ENCODE results near the gene PHLDB3.
"Not testable (repeated sequence)": the region's sequence is repeated elsewhere in the genome, so short reads cannot be mapped to it uniquely, and the experiment has no call there.

The PHLDB3 gene

GRCh38 chr19:43504426-43505185, at the start of gene PHLDB3:
Gene PHLDB3, minus strand, starts transcription at chr19:43504746. Its CDS starts 628 bp downstream, at chr19:43504118.
- peak within 1 kb of the TSS; percentile 43 for H3K4me3 ChIP-seq (ENCODE audit: low read length)
- H3K27me3 ChIP-seq (ENCODE audit: control insufficient read depth, insufficient read depth, low read length) = no peaks in the 10 kb centered on the region
- H3K4me1 ChIP-seq (ENCODE audit: control insufficient read depth, insufficient read depth, low read length) = no peaks in the 10 kb centered on the region
- H3K9me3 ChIP-seq (ENCODE audit: control insufficient read depth, low read length) = no peaks in the 10 kb centered on the region
- H3K36me3 ChIP-seq (ENCODE audit: control insufficient read depth, insufficient read depth, low read length) = no peaks in the 10 kb centered on the region
- H3K9ac ChIP-seq (ENCODE audit: low read length) = peak within 1 kb of the TSS; percentile 85

- no peaks in the 10 kb centered on the region for H3K9me3 ChIP-seq (ENCODE audit: control insufficient read depth, low read length)
- no peak overlapping the region for H3K4me3 ChIP-seq (ENCODE audit: low read length)
- no peaks in the 10 kb centered on the region for H3K4me1 ChIP-seq (ENCODE audit: control insufficient read depth, insufficient read depth, low read length)
- peaks cover 14% of the 10 kb centered on the region for H3K36me3 ChIP-seq (ENCODE audit: control insufficient read depth, insufficient read depth, low read length)
- no peak overlapping the region for H3K9ac ChIP-seq (ENCODE audit: low read length)
- no peaks in the 10 kb centered on the region for H3K27me3 ChIP-seq (ENCODE audit: control insufficient read depth, insufficient read depth, low read length)
Measured at GRCh38 chr19:43553656-43554055, 49.1 kb upstream of the PHLDB3 start.

- peaks cover 14% of the 10 kb centered on the region for H3K36me3 ChIP-seq (ENCODE audit: control insufficient read depth, insufficient read depth, low read length)
Measured at GRCh38 chr19:43552616-43553015, 48.1 kb upstream of the PHLDB3 start.

GRCh38 chr19:43552198-43552450, 47.6 kb upstream of the PHLDB3 start:
- Histone ChIP-seq H3K4me1 (ENCODE audit: control insufficient read depth, insufficient read depth, low read length) (no peaks in the 10 kb centered on the region), H3K4me3 (ENCODE audit: low read length) (no peak overlapping the region), H3K9me3 (ENCODE audit: control insufficient read depth, low read length) (no peaks in the 10 kb centered on the region), H3K36me3 (ENCODE audit: control insufficient read depth, insufficient read depth, low read length) (peaks cover 14% of the 10 kb centered on the region), H3K27me3 (ENCODE audit: control insufficient read depth, insufficient read depth, low read length) (no peaks in the 10 kb centered on the region), H3K9ac (ENCODE audit: low read length) (no peak overlapping the region)

More at GRCh38 chr19:43552616-43553015, 48.1 kb upstream of the PHLDB3 start:
- Histone ChIP-seq H3K4me1 (ENCODE audit: control insufficient read depth, insufficient read depth, low read length) (no peaks in the 10 kb centered on the region), H3K27me3 (ENCODE audit: control insufficient read depth, insufficient read depth, low read length) (no peaks in the 10 kb centered on the region), H3K4me3 (ENCODE audit: low read length) (no peak overlapping the region), H3K9ac (ENCODE audit: low read length) (no peak overlapping the region), H3K9me3 (ENCODE audit: control insufficient read depth, low read length) (no peaks in the 10 kb centered on the region)

GRCh38 chr19:43551399-43552197, 47.1 kb upstream of the PHLDB3 start:
- Histone ChIP-seq H3K9me3 (ENCODE audit: control insufficient read depth, low read length) (no peaks in the 10 kb centered on the region), H3K27me3 (ENCODE audit: control insufficient read depth, insufficient read depth, low read length) (no peaks in the 10 kb centered on the region), H3K4me3 (ENCODE audit: low read length) (no peak overlapping the region), H3K9ac (ENCODE audit: low read length) (no peak overlapping the region), H3K36me3 (ENCODE audit: control insufficient read depth, insufficient read depth, low read length) (peaks cover 14% of the 10 kb centered on the region), H3K4me1 (ENCODE audit: control insufficient read depth, insufficient read depth, low read length) (no peaks in the 10 kb centered on the region)

GRCh38 chr19:43548706-43549105, 44.2 kb upstream of the PHLDB3 start:
- Histone ChIP-seq H3K4me1 (ENCODE audit: control insufficient read depth, insufficient read depth, low read length) (no peaks in the 10 kb centered on the region), H3K9me3 (ENCODE audit: control insufficient read depth, low read length) (no peaks in the 10 kb centered on the region), H3K9ac (ENCODE audit: low read length) (no peak overlapping the region), H3K4me3 (ENCODE audit: low read length) (no peak overlapping the region), H3K36me3 (ENCODE audit: control insufficient read depth, insufficient read depth, low read length) (peaks cover 7% of the 10 kb centered on the region), H3K27me3 (ENCODE audit: control insufficient read depth, insufficient read depth, low read length) (no peaks in the 10 kb centered on the region)

- not testable (repeated sequence) for H3K9me3 ChIP-seq (ENCODE audit: control insufficient read depth, low read length); H3K4me1 ChIP-seq (ENCODE audit: control insufficient read depth, insufficient read depth, low read length); H3K27me3 ChIP-seq (ENCODE audit: control insufficient read depth, insufficient read depth, low read length); H3K36me3 ChIP-seq (ENCODE audit: control insufficient read depth, insufficient read depth, low read length); H3K9ac ChIP-seq (ENCODE audit: low read length); H3K4me3 ChIP-seq (ENCODE audit: low read length)
Measured at GRCh38 chr19:43547926-43548325, 43.4 kb upstream of the PHLDB3 start.

- peaks cover 1% of the 10 kb centered on the region for H3K36me3 ChIP-seq (ENCODE audit: control insufficient read depth, insufficient read depth, low read length)
- H3K4me1 ChIP-seq (ENCODE audit: control insufficient read depth, insufficient read depth, low read length) = no peaks in the 10 kb centered on the region
- no peak overlapping the region for H3K9ac ChIP-seq (ENCODE audit: low read length)
- H3K27me3 ChIP-seq (ENCODE audit: control insufficient read depth, insufficient read depth, low read length) = no peaks in the 10 kb centered on the region
- no peaks in the 10 kb centered on the region for H3K9me3 ChIP-seq (ENCODE audit: control insufficient read depth, low read length)
- H3K4me3 ChIP-seq (ENCODE audit: low read length) = no peak overlapping the region
Measured at GRCh38 chr19:43546581-43546980, 42.0 kb upstream of the PHLDB3 start.

GRCh38 chr19:43545981-43546380, 41.4 kb upstream of the PHLDB3 start:
- Histone ChIP-seq H3K9ac (ENCODE audit: low read length) (no peak overlapping the region), H3K27me3 (ENCODE audit: control insufficient read depth, insufficient read depth, low read length) (no peaks in the 10 kb centered on the region), H3K9me3 (ENCODE audit: control insufficient read depth, low read length) (no peaks in the 10 kb centered on the region), H3K4me1 (ENCODE audit: control insufficient read depth, insufficient read depth, low read length) (no peaks in the 10 kb centered on the region), H3K4me3 (ENCODE audit: low read length) (no peak overlapping the region), H3K36me3 (ENCODE audit: control insufficient read depth, insufficient read depth, low read length) (no peaks in the 10 kb centered on the region)

GRCh38 chr19:43545276-43545675, 40.7 kb upstream of the PHLDB3 start:
- Histone ChIP-seq H3K9ac (ENCODE audit: low read length) (no peak overlapping the region), H3K4me3 (ENCODE audit: low read length) (no peak overlapping the region), H3K36me3 (ENCODE audit: control insufficient read depth, insufficient read depth, low read length) (no peaks in the 10 kb centered on the region), H3K27me3 (ENCODE audit: control insufficient read depth, insufficient read depth, low read length) (no peaks in the 10 kb centered on the region), H3K4me1 (ENCODE audit: control insufficient read depth, insufficient read depth, low read length) (no peaks in the 10 kb centered on the region), H3K9me3 (ENCODE audit: control insufficient read depth, low read length) (no peaks in the 10 kb centered on the region)

- Histone ChIP-seq H3K27me3 (ENCODE audit: control insufficient read depth, insufficient read depth, low read length) (no peaks in the 10 kb centered on the region), H3K4me1 (ENCODE audit: control insufficient read depth, insufficient read depth, low read length) (no peaks in the 10 kb centered on the region), H3K4me3 (ENCODE audit: low read length) (no peak overlapping the region), H3K9me3 (ENCODE audit: control insufficient read depth, low read length) (no peaks in the 10 kb centered on the region), H3K36me3 (ENCODE audit: control insufficient read depth, insufficient read depth, low read length) (no peaks in the 10 kb centered on the region), H3K9ac (ENCODE audit: low read length) (no peak overlapping the region)
Measured at GRCh38 chr19:43544077-43544476, 39.5 kb upstream of the PHLDB3 start.

- Histone ChIP-seq H3K27me3 (ENCODE audit: control insufficient read depth, insufficient read depth, low read length) (no peaks in the 10 kb centered on the region), H3K36me3 (ENCODE audit: control insufficient read depth, insufficient read depth, low read length) (no peaks in the 10 kb centered on the region), H3K9ac (ENCODE audit: low read length) (no peak overlapping the region)
Measured at GRCh38 chr19:43541920-43542650, 37.5 kb upstream of the PHLDB3 start.

More at GRCh38 chr19:43541920-43542650, 37.5 kb upstream of the PHLDB3 start:
- no peaks in the 10 kb centered on the region for H3K4me1 ChIP-seq (ENCODE audit: control insufficient read depth, insufficient read depth, low read length)
- no peaks in the 10 kb centered on the region for H3K9me3 ChIP-seq (ENCODE audit: control insufficient read depth, low read length)
- no peak overlapping the region for H3K4me3 ChIP-seq (ENCODE audit: low read length)

Measured in mucosa of stomach (tissue), 1 donor.